Neuronal stem cell (in vitro differentiated cells): Measurements from ENCODE around the gene ANKRD60.

Source experiments
- DNase-seq: peaks from one replicate; pipeline ENCODE4 v3.0.0-alpha.2; 2013; ENCODE audit warnings: low spot score
- H2AFZ ChIP-seq: one replicate; pipeline ENCODE4 v1.6.1; 2013; ENCODE audit warnings: mild to moderate bottlenecking, low read length, inconsistent platforms
- H2AK5ac ChIP-seq: 2 replicates; pipeline ENCODE4 v1.6.1; 2013; ENCODE audit warnings: low read depth, mild to moderate bottlenecking, inconsistent platforms, low read length, moderate library complexity, mixed read lengths
- H2BK120ac ChIP-seq: 2 replicates; pipeline ENCODE4 v1.6.1; 2013; ENCODE audit warnings: low read depth, mild to moderate bottlenecking, inconsistent platforms, low read length, moderate library complexity, mixed read lengths
- H2BK12ac ChIP-seq: one replicate; pipeline ENCODE4 v1.6.1; 2013; ENCODE audit warnings: low read length, inconsistent platforms
- H2BK15ac ChIP-seq: 2 replicates; pipeline ENCODE4 v1.6.1; 2013; ENCODE audit warnings: mild to moderate bottlenecking, low read length, inconsistent platforms, mixed read lengths
- H2BK5ac ChIP-seq: one replicate; pipeline ENCODE4 v1.6.1; 2013; ENCODE audit warnings: inconsistent platforms, mild to moderate bottlenecking, low read length, moderate library complexity
- H3K14ac ChIP-seq: one replicate; pipeline ENCODE4 v1.6.1; 2013; ENCODE audit warnings: low read length, inconsistent platforms
- H3K18ac ChIP-seq: 2 replicates; pipeline ENCODE4 v1.6.1; 2013; ENCODE audit warnings: low read length, inconsistent platforms
- H3K23ac ChIP-seq: 2 replicates; pipeline ENCODE4 v1.6.1; 2013; ENCODE audit warnings: low read depth, mild to moderate bottlenecking, mixed read lengths, low read length, inconsistent platforms; ENCODE audit not compliant: poor library complexity
- H3K27ac ChIP-seq: replicated peaks from 3 replicates; pipeline ENCODE4 v1.5.1; 2013; ENCODE audit warnings: low read length, inconsistent platforms
- H3K27me3 ChIP-seq, 3 experiments: 2 replicates each; pipeline ENCODE4 v1.6.1; 2013; ENCODE audit warnings: low read length in 3 of 3, mild to moderate bottlenecking in 2 of 3, inconsistent platforms in 1 of 3, low read depth in 1 of 3, mixed read lengths in 1 of 3, moderate library complexity in 1 of 3; ENCODE audit not compliant: control insufficient read depth in 3 of 3, insufficient read depth in 3 of 3
- H3K36me3 ChIP-seq, 2 donors: replicated peaks in 1 of 2; 2 replicates each; pipeline ENCODE4 v1.6.1; 2013; ENCODE audit warnings: low read length in 2 of 2; ENCODE audit not compliant: control insufficient read depth in 2 of 2, insufficient read depth in 2 of 2
- H3K4ac ChIP-seq: 2 replicates; pipeline ENCODE4 v1.6.1; 2013; ENCODE audit warnings: inconsistent platforms, mild to moderate bottlenecking, low read length, moderate library complexity
- H3K4me1 ChIP-seq, 2 donors: 1 replicate in 1 of 2; 2 replicates in 1 of 2; pipeline ENCODE4 v1.6.1; 2013; ENCODE audit warnings: low read length in 2 of 2, low read depth in 1 of 2; ENCODE audit not compliant: control insufficient read depth in 2 of 2, insufficient read depth in 1 of 2
- H3K4me2 ChIP-seq: one replicate; pipeline ENCODE4 v1.6.1; 2013; ENCODE audit warnings: mild to moderate bottlenecking, low read length, inconsistent platforms; ENCODE audit not compliant: insufficient read depth, poor library complexity, severe bottlenecking
- H3K4me3 ChIP-seq, 2 donors: 2 replicates each; pipeline ENCODE4 v1.5.1; 2013; ENCODE audit warnings: low read length in 2 of 2, mild to moderate bottlenecking in 2 of 2, inconsistent platforms in 1 of 2, moderate library complexity in 1 of 2
- H3K79me1 ChIP-seq: one replicate; pipeline ENCODE4 v1.6.1; 2013; ENCODE audit warnings: low read depth, mild to moderate bottlenecking, inconsistent platforms, low read length, moderate library complexity
- H3K9ac ChIP-seq: one replicate; pipeline ENCODE4 v1.6.1; 2013; ENCODE audit warnings: mild to moderate bottlenecking, low read depth, low read length, inconsistent platforms; ENCODE audit not compliant: poor library complexity
- H3K9me3 ChIP-seq, 2 donors: replicated peaks in 1 of 2; 2 replicates each; pipeline versions ENCODE3 to v1.6.1; 2013; ENCODE audit warnings: low read length in 2 of 2, mild to moderate bottlenecking in 2 of 2, inconsistent platforms in 1 of 2, low read depth in 1 of 2, mixed read lengths in 1 of 2, moderate library complexity in 1 of 2; ENCODE audit not compliant: control insufficient read depth in 2 of 2, insufficient read depth in 1 of 2
- H4K8ac ChIP-seq: one replicate; pipeline ENCODE4 v1.6.1; 2013; ENCODE audit warnings: low read depth, mild to moderate bottlenecking, inconsistent platforms, low read length, moderate library complexity
- H4K91ac ChIP-seq: one replicate; pipeline ENCODE4 v1.6.1; 2013; ENCODE audit warnings: low read length, low read depth, mild to moderate bottlenecking, inconsistent platforms; ENCODE audit not compliant: poor library complexity
- WGBS, 2 donors: extraction: QIAGEN DNeasy Blood & Tissue Kit; methylation state at CpG; one replicate each; pipeline ENCODE4 v1.1.7; 2013; ENCODE audit warnings: missing lambda C conversion rate in 2 of 2, mixed read lengths in 1 of 2; ENCODE audit not compliant: insufficient read length in 2 of 2, insufficient replicate concordance in 1 of 2; ENCODE audit errors: extremely low coverage in 2 of 2; 5-methylcytosine and 5-hydroxymethylcytosine counted together

Gene ANKRD60

DNA sequence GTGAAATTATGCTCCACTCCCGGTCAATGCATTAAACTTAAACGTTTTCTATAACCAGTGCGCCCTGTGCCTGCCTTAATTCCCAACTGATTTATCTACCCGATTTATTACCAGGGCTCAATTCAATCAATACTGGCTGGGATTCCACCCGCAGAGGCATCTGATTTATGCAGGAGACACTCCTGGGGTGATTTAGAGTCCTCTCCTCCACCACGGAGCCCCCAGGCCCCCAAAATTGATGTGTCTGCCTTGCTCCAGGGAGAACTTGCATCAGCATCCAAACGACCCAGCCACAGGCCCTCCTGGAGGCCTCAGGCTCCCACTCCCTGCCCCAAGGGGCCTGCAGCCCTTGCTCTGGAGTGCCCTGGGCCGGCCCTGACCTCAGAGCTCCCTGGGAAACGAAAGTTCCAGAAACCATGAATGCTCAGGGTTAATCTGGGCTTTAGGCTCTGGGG, 29.5 kb downstream of the ANKRD60 start:
- Histone ChIP-seq H2BK12ac (no peak overlapping the region), H3K18ac (peak overlapping the region; percentile 53), H4K91ac (no peak overlapping the region), H3K79me1 (no peaks in the 10 kb centered on the region), H2AK5ac (no peak overlapping the region), H3K4me2 (no peak overlapping the region), H3K9ac (no peak overlapping the region), H3K14ac (no peak overlapping the region), H3K4ac (no peak overlapping the region), H3K9me3 (no peaks in the 10 kb centered on the region), H2BK5ac (no peak overlapping the region), H3K4me3 (no peak overlapping the region), H3K27ac (no peak overlapping the region), H3K27me3 (no peaks in the 10 kb centered on the region), H3K4me1 (no peaks in the 10 kb centered on the region), H2BK15ac (no peak overlapping the region), H2AFZ (no peak overlapping the region), H3K23ac (no peak overlapping the region), H3K36me3 (no peaks in the 10 kb centered on the region), H4K8ac (no peak overlapping the region), H2BK120ac (no peak overlapping the region)
- no peak for DNase-seq
- no CpG with 5 or more reads among the region's 9 CpGs for WGBS, 2 donors

DNA sequence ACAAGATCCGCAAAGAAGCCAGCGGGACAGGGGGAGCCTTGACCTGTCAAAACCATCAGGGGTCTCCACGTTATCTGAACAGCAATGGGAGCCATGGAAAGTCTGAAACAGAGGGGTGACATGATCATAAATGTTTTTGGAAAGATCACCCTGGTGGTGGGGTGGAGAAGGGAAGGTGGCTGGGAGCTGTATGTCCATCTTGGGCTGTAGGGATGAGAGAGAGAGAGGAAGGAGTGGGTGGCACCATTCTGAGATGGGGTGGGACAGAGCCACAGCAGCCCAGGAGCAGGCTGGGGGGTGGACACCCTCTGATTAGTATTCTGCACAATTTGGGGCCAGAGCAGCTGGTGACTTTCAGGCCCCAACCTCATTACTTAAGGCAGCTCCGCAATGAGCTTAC, 30.1 kb downstream of the ANKRD60 start:
- Histone ChIP-seq H3K9ac (no peak overlapping the region), H3K79me1 (no peaks in the 10 kb centered on the region), H2AFZ (no peak overlapping the region), H3K14ac (no peak overlapping the region), H2BK15ac (no peak overlapping the region), H3K36me3 (no peaks in the 10 kb centered on the region), H2BK5ac (no peak overlapping the region), H3K4ac (no peak overlapping the region), H2BK12ac (no peak overlapping the region), H4K91ac (no peak overlapping the region), H4K8ac (no peak overlapping the region), H3K4me2 (no peak overlapping the region), H3K27ac (no peak overlapping the region), H3K9me3 (no peaks in the 10 kb centered on the region), H3K4me1 (no peaks in the 10 kb centered on the region), H3K23ac (no peak overlapping the region), H2BK120ac (no peak overlapping the region), H2AK5ac (no peak overlapping the region), H3K27me3 (no peaks in the 10 kb centered on the region), H3K4me3 (no peak overlapping the region), H3K18ac (no peak overlapping the region)
- DNase-seq, result no peak
- no CpG with 5 or more reads among the region's 4 CpGs for WGBS, 2 donors

DNA sequence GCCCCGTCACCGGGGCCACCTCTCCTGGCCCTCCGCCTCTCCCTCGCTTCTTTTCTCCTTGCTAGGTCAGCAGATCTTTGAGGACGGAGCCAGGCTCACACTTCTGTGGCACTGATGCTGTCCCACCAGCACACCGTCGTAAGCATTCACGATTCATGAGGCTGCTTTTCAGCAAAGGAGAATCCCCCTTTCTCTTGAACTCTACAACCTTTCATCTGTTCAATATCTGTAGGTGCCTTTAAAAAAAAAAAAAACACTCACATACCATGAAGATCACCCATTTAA, 31.3 kb downstream of the ANKRD60 start:
- no peak for DNase-seq
- Histone ChIP-seq H2AFZ (no peak overlapping the region), H3K4me3 (no peak overlapping the region), H3K36me3 (no peaks in the 10 kb centered on the region), H3K9me3 (no peaks in the 10 kb centered on the region), H2BK5ac (no peak overlapping the region), H3K9ac (no peak overlapping the region), H3K18ac (no peak overlapping the region), H3K79me1 (no peaks in the 10 kb centered on the region), H2BK12ac (no peak overlapping the region), H3K4me2 (no peak overlapping the region), H4K8ac (no peak overlapping the region), H3K23ac (no peak overlapping the region), H3K4ac (no peak overlapping the region), H2BK15ac (no peak overlapping the region), H4K91ac (peak overlapping the region; percentile 3), H3K27me3 (no peaks in the 10 kb centered on the region), H2BK120ac (no peak overlapping the region), H2AK5ac (no peak overlapping the region), H3K4me1 (no peaks in the 10 kb centered on the region), H3K14ac (no peak overlapping the region), H3K27ac (no peak overlapping the region)
- WGBS, 2 donors, result no CpG with 5 or more reads among the region's 8 CpGs

DNA sequence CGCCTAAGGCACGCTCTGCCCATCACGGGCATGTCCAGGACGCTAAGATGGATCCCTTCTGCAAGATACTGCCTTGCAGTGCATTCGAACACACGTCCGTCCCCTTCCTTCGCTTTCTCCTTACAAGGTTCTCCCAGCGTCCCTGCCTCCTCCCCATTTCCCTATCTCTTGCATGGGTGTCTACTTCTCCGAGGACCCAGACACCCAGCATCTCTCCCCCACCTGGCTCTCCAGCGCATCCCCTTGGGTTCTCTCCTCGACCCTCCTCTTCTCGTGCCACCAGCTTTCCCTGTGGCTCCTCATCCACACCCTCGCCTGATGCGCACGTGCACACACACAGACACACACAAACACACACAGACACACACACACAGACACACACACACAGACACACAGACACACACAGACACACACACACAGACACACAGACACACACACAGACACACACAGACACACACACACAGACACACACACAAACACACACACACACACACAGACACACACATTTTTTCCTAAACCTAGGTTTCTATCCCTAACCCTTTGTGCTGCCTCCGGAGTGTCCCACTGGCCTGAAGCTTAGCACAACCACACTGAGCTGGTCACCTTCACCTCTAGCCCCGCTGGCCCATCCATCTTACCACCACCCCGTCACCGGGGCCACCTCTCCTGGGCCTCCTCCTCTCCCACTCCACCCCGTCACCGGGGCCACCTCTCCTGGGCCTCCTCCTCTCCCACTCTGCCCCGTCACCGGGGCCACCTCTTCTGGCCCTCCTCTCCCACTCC, 31.9 kb downstream of the ANKRD60 start:
- Histone ChIP-seq H3K23ac (no peak overlapping the region), H2AK5ac (no peak overlapping the region), H2BK12ac (no peak overlapping the region), H3K27ac (no peak overlapping the region), H3K9ac (peak overlapping the region; percentile 25), H3K27me3 (peaks cover 0 to under 1% (median 0%) of the 10 kb centered on the region in 3 experiments), H2BK5ac (no peak overlapping the region), H3K79me1 (no peaks in the 10 kb centered on the region), H3K9me3 (no peaks in the 10 kb centered on the region), H4K91ac (peak overlapping the region; percentile 3), H3K14ac (no peak overlapping the region), H2BK15ac (no peak overlapping the region), H2BK120ac (no peak overlapping the region), H3K4me3 (no peak overlapping the region), H3K18ac (no peak overlapping the region), H3K36me3 (no peaks in the 10 kb centered on the region), H4K8ac (no peak overlapping the region), H2AFZ (no peak overlapping the region), H3K4me2 (no peak overlapping the region), H3K4me1 (no peaks in the 10 kb centered on the region), H3K4ac (no peak overlapping the region)
- WGBS, 2 donors, result no CpG with 5 or more reads among the region's 24 CpGs
- DNase-seq, result no peak
